Fibroblast of pulmonary artery (primary cell): ENCODE data around the gene DTX2.
"Not testable (repeated sequence)": the region's sequence is repeated elsewhere in the genome, so short reads cannot be mapped to it uniquely, and the experiment has no call there.

Experiments used
- DNase-seq: peaks from one replicate; pipeline ENCODE4 v3.0.0-alpha.2; 2010; ENCODE audit warnings: low read depth
- H3K4me3 ChIP-seq: replicated peaks from 2 replicates; pipeline ENCODE4 v1.5.1; 2011; ENCODE audit warnings: low read depth, mild to moderate bottlenecking, control low read depth, low read length, moderate library complexity
- CTCF ChIP-seq: IDR thresholded peaks from 2 replicates; pipeline ENCODE4 v1.5.1; 2011; ENCODE audit warnings: mild to moderate bottlenecking, control low read depth, low read length, inconsistent platforms; ENCODE audit errors: missing control alignments

Gene DTX2

GRCh38 chr7:76512941-76513816, 51.7 kb downstream of the DTX2 start:
- TF ChIP-seq CTCF: peak; percentile 39
- DNase-seq: peak; percentile 11
- no peak overlapping the region for H3K4me3 ChIP-seq

- no peak overlapping the region for H3K4me3 ChIP-seq
- no peak for TF ChIP-seq CTCF
- DNase-seq: no peak
Observed at GRCh38 chr7:76513817-76514799, 52.6 kb downstream of the DTX2 start.

- H3K4me3 ChIP-seq: no peak overlapping the region
- no peak for DNase-seq
- no peak for TF ChIP-seq CTCF
Observed at GRCh38 chr7:76514926-76515771, 53.6 kb downstream of the DTX2 start.

DNA sequence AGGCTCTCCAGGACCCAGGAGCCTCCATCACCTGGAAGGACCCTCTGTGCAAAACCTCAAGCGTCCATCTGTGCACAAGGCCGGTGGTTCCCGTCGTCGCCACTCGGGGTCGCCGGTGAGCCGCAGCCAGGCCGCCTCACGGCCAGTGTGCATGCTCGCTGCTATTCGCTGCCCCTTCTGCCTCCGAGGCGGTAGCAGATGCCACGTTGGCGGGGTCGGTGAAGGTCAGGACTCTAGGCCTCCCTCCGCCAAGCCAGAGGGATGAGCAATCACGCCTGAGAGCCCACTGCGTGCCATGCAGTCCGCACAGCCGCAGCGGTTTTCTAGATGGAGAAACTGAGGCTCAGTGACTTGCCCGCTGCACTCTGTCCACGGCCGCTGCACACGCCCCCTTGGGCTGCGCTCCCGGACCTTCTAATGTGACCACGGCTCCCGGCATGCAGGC, 54.5 kb downstream of the DTX2 start:
- H3K4me3 ChIP-seq: no peak overlapping the region
- DNase-seq: peak; percentile 64
- TF ChIP-seq CTCF: peak; percentile 97

GRCh38 chr7:76516932-76517331, 55.4 kb downstream of the DTX2 start:
- H3K4me3 ChIP-seq, DNase-seq: not testable (repeated sequence)

GRCh38 chr7:76526183-76526582, 64.7 kb downstream of the DTX2 start:
- not testable (repeated sequence) for H3K4me3 ChIP-seq, DNase-seq

DNA sequence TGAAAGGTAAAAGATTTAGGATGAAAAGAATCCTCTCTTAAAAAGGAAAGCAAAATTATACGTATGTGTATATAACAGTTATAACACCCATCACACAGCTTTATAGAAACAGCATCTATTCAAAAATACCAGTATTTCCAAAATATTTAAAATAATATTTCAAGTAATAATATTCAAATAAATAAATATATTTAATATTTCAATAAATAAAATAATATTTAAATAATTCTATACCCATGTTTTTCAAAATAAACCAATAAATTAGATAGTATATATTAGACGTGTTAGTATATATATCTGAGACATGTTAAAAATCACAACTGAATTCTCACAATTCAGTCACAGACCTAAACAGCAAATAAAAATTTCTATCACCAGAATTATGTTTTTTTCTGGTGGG, 70.1 kb downstream of the DTX2 start:
- not testable (repeated sequence) for DNase-seq, H3K4me3 ChIP-seq

GRCh38 chr7:76543197-76543596, 81.7 kb downstream of the DTX2 start, which contains the start of gene SPDYE16:
SPDYE16 (minus strand) TSS chr7:76543297; CDS start chr7:76541459, 1,838 bp downstream.
- DNase-seq, H3K4me3 ChIP-seq: not testable (repeated sequence)

- peak; percentile 93 for DNase-seq
- H3K4me3 ChIP-seq: peak overlapping the region; percentile 68
Observed at GRCh38 chr7:76549025-76549854, 87.7 kb downstream of the DTX2 start.

DNA sequence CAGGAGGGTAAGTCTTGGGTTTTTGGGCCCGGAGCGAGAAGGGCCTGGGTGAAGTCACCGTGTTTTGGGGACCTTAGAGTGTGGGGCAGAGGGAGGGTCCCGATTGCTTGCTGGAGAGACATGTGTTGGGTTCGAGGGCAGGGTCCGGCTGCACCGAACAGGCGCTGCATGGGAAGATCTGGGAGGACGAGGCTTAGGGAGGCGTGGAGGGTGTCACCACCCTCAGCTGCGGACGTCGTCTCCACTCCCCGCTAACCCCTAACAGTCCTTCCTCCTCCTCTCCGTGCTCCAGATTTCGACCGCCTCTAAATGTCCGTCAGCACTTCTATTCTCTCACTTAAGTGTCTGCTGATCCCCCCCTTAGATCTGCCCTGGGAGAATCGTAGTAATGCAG, 88.3 kb downstream of the DTX2 start:
- peak overlapping the region; percentile 68 for H3K4me3 ChIP-seq
- not testable (repeated sequence) for DNase-seq

DNA sequence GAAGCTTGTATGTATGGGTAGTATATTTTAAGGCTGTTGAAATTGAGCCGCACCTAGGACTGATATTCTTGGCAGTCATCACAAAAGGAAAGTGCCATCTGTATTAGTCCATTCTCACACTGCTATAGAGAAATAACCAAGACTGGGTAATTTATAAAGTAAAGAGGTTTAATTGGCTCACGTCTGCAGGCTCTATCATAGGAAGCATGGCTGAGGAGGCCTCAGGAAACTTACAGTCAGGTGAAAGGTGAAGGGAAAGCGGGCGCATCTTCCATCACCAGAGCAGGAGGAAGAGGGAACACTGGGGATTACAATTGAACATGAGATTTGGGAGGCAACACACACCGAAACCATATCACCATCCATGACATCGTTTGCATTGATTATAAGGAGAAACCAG, 90.5 kb downstream of the DTX2 start:
- H3K4me3 ChIP-seq, DNase-seq: not testable (repeated sequence)
